CD4-positive, CD25-positive, alpha-beta regulatory T cell (primary cell): Measurements from ENCODE around the gene SLC2A10. TPM values are rescaled to one million over a fixed set of nuclear protein-coding genes. Genes with fewer than 3 reads are reported as not detected.
A peak's percentile ranks its signal among the peaks of the same experiment; 100 is the strongest.

Experiments
- ATAC-seq, 2 donors: fragments of 150-1000 bp; cut with Tn5 transposase; one replicate each; pipeline ENCODE4 v1.10.0; 2021; ENCODE audit warnings: low read depth in 2 of 2, moderate number of reproducible peaks in 2 of 2, moderate library complexity in 1 of 2
- DNase-seq, 3 donors: peaks; one replicate each; pipeline versions ENCODE4 v3.0.0 to v3.0.0-alpha.2; 2012 to 2022; ENCODE audit warnings: mixed read lengths in 1 of 3
- H3K27ac ChIP-seq: one replicate; pipeline ENCODE4 v1.7.0; 2013; ENCODE audit warnings: mild to moderate bottlenecking, low read length; ENCODE audit not compliant: insufficient read depth, poor library complexity, severe bottlenecking
- H3K27me3 ChIP-seq: one replicate; pipeline ENCODE4 v1.7.0; 2013; ENCODE audit warnings: low read length; ENCODE audit not compliant: control insufficient read depth, insufficient read depth
- H3K36me3 ChIP-seq: one replicate; pipeline ENCODE4 v1.7.0; 2013; ENCODE audit warnings: mild to moderate bottlenecking, low read length, moderate library complexity; ENCODE audit not compliant: control insufficient read depth, insufficient read depth
- H3K4me1 ChIP-seq: 2 replicates; pipeline ENCODE4 v1.7.0; 2013; ENCODE audit warnings: mild to moderate bottlenecking, low read length; ENCODE audit not compliant: insufficient read depth, control insufficient read depth, poor library complexity, severe bottlenecking
- H3K4me3 ChIP-seq: one replicate; pipeline ENCODE4 v1.7.0; 2013; ENCODE audit warnings: low read depth, mild to moderate bottlenecking, low read length, moderate library complexity
- H3K9me3 ChIP-seq, 2 experiments: 1 replicate in 1 of 2; 2 replicates in 1 of 2; pipeline ENCODE4 v1.7.0; 2013; ENCODE audit warnings: low read length in 2 of 2, mild to moderate bottlenecking in 1 of 2, moderate library complexity in 1 of 2; ENCODE audit not compliant: control insufficient read depth in 2 of 2
- H3K27ac Mint-ChIP-seq, 3 donors: one replicate each; pipeline ENCODE4 v1.8.0; 2020 to 2022; ENCODE audit warnings: mild to moderate bottlenecking in 3 of 3, mixed read lengths in 3 of 3, moderate library complexity in 2 of 3
- H3K27me3 Mint-ChIP-seq: one replicate; pipeline ENCODE4 v1.8.0; 2022; ENCODE audit warnings: mild to moderate bottlenecking, mixed read lengths
- H3K36me3 Mint-ChIP-seq: one replicate; pipeline ENCODE4 v1.8.0; 2020; ENCODE audit warnings: mixed read lengths
- H3K4me1 Mint-ChIP-seq, 4 donors: one replicate each; pipeline ENCODE4 v1.8.0; 2020 to 2022; ENCODE audit warnings: mixed read lengths in 4 of 4, mild to moderate bottlenecking in 1 of 4
- H3K4me3 Mint-ChIP-seq, 4 donors: one replicate each; pipeline ENCODE4 v1.8.0; 2020 to 2022; ENCODE audit warnings: mild to moderate bottlenecking in 4 of 4, mixed read lengths in 4 of 4, moderate library complexity in 3 of 4
- H3K9me3 Mint-ChIP-seq, 7 donors: one replicate each; pipeline ENCODE4 v1.8.0; 2020 to 2022; ENCODE audit warnings: mixed read lengths in 7 of 7, mild to moderate bottlenecking in 3 of 7, moderate library complexity in 2 of 7
- polyA plus RNA-seq, 4 donors: library from polyadenylated mRNA; unstranded; fragments of 300-500 nt; fragmentation: Illumina TruSeq; gene quantifications; one replicate each; pipeline ENCODE4 v1.2.3, GENCODE V29; 2021
- total RNA-seq: library from RNA; stranded (reverse); gene quantifications from one replicate; pipeline ENCODE4 v1.2.3, GENCODE V29; 2022

Gene SLC2A10
- total and polyA plus RNA-seq, 5 donors from 2014 or later: not detected

GRCh38 chr20:46683668-46683938, 25.8 kb upstream of the SLC2A10 start:
- Mint-ChIP-seq H3K27me3 (no peaks in the 10 kb centered on the region), H3K27ac (peak overlapping the region in 2 of 3 donors; percentile 18 to 21), H3K4me1 (peaks cover 29 to 72% (median 46%) of the 10 kb centered on the region in 4 donors), H3K36me3 (peaks cover 24% of the 10 kb centered on the region), H3K4me3 (no peak overlapping the region), H3K9me3 (no peaks in the 10 kb centered on the region)
- Histone ChIP-seq H3K4me1 (peaks cover 45% of the 10 kb centered on the region), H3K4me3 (no peak overlapping the region), H3K36me3 (peaks cover 18% of the 10 kb centered on the region), H3K27me3 (no peaks in the 10 kb centered on the region), H3K27ac (no peak overlapping the region), H3K9me3 (no peaks in the 10 kb centered on the region)
- DNase-seq (no peak), ATAC-seq (no peak)

- peak overlapping the region in 1 of 3 donors; percentile 18 for H3K27ac Mint-ChIP-seq
- Histone ChIP-seq H3K27ac (no peak overlapping the region), H3K36me3 (peaks cover 18% of the 10 kb centered on the region), H3K4me3 (no peak overlapping the region), H3K9me3 (no peaks in the 10 kb centered on the region), H3K4me1 (peaks cover 45% of the 10 kb centered on the region), H3K27me3 (no peaks in the 10 kb centered on the region)
- H3K4me3 Mint-ChIP-seq: peak overlapping the region in 1 of 4 donors; percentile 58
- no peak for DNase-seq
- no peak for ATAC-seq
- peaks cover 24% of the 10 kb centered on the region for H3K36me3 Mint-ChIP-seq
- no peaks in the 10 kb centered on the region for H3K27me3 Mint-ChIP-seq
- H3K9me3 Mint-ChIP-seq: no peaks in the 10 kb centered on the region
- H3K4me1 Mint-ChIP-seq: peaks cover 29 to 72% (median 46%) of the 10 kb centered on the region in 4 donors
Observed at GRCh38 chr20:46683939-46684750, 25.3 kb upstream of the SLC2A10 start.

GRCh38 chr20:46688151-46689081, 21.0 kb upstream of the SLC2A10 start:
- H3K4me1 ChIP-seq: peaks cover 41% of the 10 kb centered on the region
- H3K9me3 ChIP-seq: no peaks in the 10 kb centered on the region
- peak overlapping the region; percentile 79 for H3K27ac ChIP-seq
- H3K9me3 Mint-ChIP-seq: no peaks in the 10 kb centered on the region
- H3K27me3 ChIP-seq: no peaks in the 10 kb centered on the region
- H3K4me3 Mint-ChIP-seq: peak overlapping the region; percentile 96 to 99 (median 98)
- H3K4me3 ChIP-seq: peak overlapping the region; percentile 99
- H3K36me3 Mint-ChIP-seq: peaks cover 27% of the 10 kb centered on the region
- H3K36me3 ChIP-seq: peaks cover 18% of the 10 kb centered on the region
- no peaks in the 10 kb centered on the region for H3K27me3 Mint-ChIP-seq
- ATAC-seq (no peak), DNase-seq (no peak)
- peak overlapping the region; percentile 82 to 97 (median 91) for H3K27ac Mint-ChIP-seq
- peaks cover 23 to 61% (median 47%) of the 10 kb centered on the region in 4 donors for H3K4me1 Mint-ChIP-seq

- Mint-ChIP-seq H3K36me3 (peaks cover 22% of the 10 kb centered on the region), H3K4me1 (peaks cover 19 to 54% (median 39%) of the 10 kb centered on the region in 4 donors)
- H3K4me3 ChIP-seq: peak within 1 kb of the TSS; percentile 99
Observed at GRCh38 chr20:46689082-46689753, 20.2 kb upstream of the SLC2A10 start, which contains the start of gene TP53RK. TP53RK (minus strand) TSS chr20:46689444; CDS start chr20:46689414, 30 bp downstream.

GRCh38 chr20:46689754-46690085, 19.7 kb upstream of the SLC2A10 start:
- Histone ChIP-seq H3K4me1 (peaks cover 37% of the 10 kb centered on the region), H3K9me3 (no peaks in the 10 kb centered on the region), H3K36me3 (peaks cover 17% of the 10 kb centered on the region), H3K27ac (peak overlapping the region; percentile 79), H3K4me3 (peak overlapping the region; percentile 92), H3K27me3 (no peaks in the 10 kb centered on the region)
- Mint-ChIP-seq H3K27ac (peak overlapping the region; percentile 97 to 98 (median 98)), H3K27me3 (no peaks in the 10 kb centered on the region), H3K4me1 (peaks cover 18 to 53% (median 38%) of the 10 kb centered on the region in 4 donors), H3K36me3 (peaks cover 21% of the 10 kb centered on the region), H3K4me3 (peak overlapping the region; percentile 96 to 99 (median 98)), H3K9me3 (no peaks in the 10 kb centered on the region)
- no peak for DNase-seq
- ATAC-seq: no peak

More at GRCh38 chr20:46689082-46689753, 20.2 kb upstream of the SLC2A10 start, which contains the start of gene TP53RK:
- Histone ChIP-seq H3K4me1 (peaks cover 41% of the 10 kb centered on the region), H3K27me3 (no peaks in the 10 kb centered on the region), H3K27ac (peak within 1 kb of the TSS; percentile 79), H3K36me3 (peaks cover 18% of the 10 kb centered on the region), H3K9me3 (no peaks in the 10 kb centered on the region)
- Mint-ChIP-seq H3K27ac (peak within 1 kb of the TSS; percentile 97 to 98 (median 98)), H3K27me3 (no peaks in the 10 kb centered on the region), H3K9me3 (no peaks in the 10 kb centered on the region), H3K4me3 (peak within 1 kb of the TSS; percentile 96 to 99 (median 98))
- DNase-seq: peak; percentile 95 to 99 (median 97)
- peak; percentile 96 to 97 for ATAC-seq

GRCh38 chr20:46690219-46691106, 19.0 kb upstream of the SLC2A10 start:
- Histone ChIP-seq H3K36me3 (peaks cover 11% of the 10 kb centered on the region), H3K9me3 (no peaks in the 10 kb centered on the region), H3K27ac (peak overlapping the region; percentile 79), H3K4me3 (peak overlapping the region; percentile 92), H3K4me1 (peaks cover 31% of the 10 kb centered on the region), H3K27me3 (no peaks in the 10 kb centered on the region)
- Mint-ChIP-seq H3K27me3 (no peaks in the 10 kb centered on the region), H3K4me3 (peak overlapping the region; percentile 63 to 99 (median 97)), H3K27ac (peak overlapping the region in 1 of 3 donors; percentile 97), H3K4me1 (peaks cover 18 to 51% (median 34%) of the 10 kb centered on the region in 4 donors), H3K36me3 (peaks cover 16% of the 10 kb centered on the region), H3K9me3 (no peaks in the 10 kb centered on the region)
- ATAC-seq: no peak
- DNase-seq: no peak
